T follicular helper cell (primary cell): ENCODE results near the gene NAALAD2.
"Not testable (repeated sequence)": the region's sequence is repeated elsewhere in the genome, so short reads cannot be mapped to it uniquely, and the experiment has no call there.

Source experiments
- DNase-seq: peaks from one replicate; pipeline ENCODE4 v3.0.0-alpha.2; 2020; ENCODE audit warnings: low read depth
- total RNA-seq, 2 experiments: gene quantifications; one replicate each; lab custom pipeline; 2026; lab: John Stamatoyannopoulos, UW

The NAALAD2 gene
- 0 reads per million in 2 experiments for total RNA-seq

GRCh38 chr11:90134478-90135003 lies at the start of gene NAALAD2:
Gene NAALAD2, plus strand, starts transcription at chr11:90134663. Its CDS starts 96 bp downstream, at chr11:90134759.
- no peak for DNase-seq

GRCh38 chr11:90085650-90086049 lies 48.8 kb upstream of the NAALAD2 start, which contains the start of gene UBTFL1:
Gene UBTFL1, plus strand, starts transcription at chr11:90085950. Its CDS starts 0 bp downstream, at chr11:90085950.
- DNase-seq, result not testable (repeated sequence)

GRCh38 chr11:90088731-90089130 lies 45.7 kb upstream of the NAALAD2 start:
- DNase-seq, result not testable (repeated sequence)

- not testable (repeated sequence) for DNase-seq
Measured at GRCh38 chr11:90095230-90095924, 39.1 kb upstream of the NAALAD2 start.

DNA sequence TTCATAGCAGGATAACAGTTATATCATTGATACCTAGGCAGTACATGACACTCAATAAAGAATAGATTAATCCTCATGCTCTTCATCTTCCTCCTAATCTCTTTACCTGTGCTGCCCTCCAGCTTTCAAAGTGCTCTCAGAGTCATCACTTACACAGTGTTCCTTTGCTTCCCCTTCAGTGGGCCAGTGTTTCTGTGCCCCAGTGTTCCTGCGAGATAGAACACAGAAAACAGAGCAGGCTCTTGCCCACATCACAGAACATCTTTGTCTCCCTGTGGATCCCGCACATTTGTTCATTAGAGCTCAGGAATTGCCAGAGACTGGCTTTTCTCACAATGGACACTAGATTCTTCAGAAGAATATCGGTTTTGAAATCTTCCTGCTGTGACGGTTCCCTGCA lies 36.2 kb upstream of the NAALAD2 start:
- not testable (repeated sequence) for DNase-seq

DNA sequence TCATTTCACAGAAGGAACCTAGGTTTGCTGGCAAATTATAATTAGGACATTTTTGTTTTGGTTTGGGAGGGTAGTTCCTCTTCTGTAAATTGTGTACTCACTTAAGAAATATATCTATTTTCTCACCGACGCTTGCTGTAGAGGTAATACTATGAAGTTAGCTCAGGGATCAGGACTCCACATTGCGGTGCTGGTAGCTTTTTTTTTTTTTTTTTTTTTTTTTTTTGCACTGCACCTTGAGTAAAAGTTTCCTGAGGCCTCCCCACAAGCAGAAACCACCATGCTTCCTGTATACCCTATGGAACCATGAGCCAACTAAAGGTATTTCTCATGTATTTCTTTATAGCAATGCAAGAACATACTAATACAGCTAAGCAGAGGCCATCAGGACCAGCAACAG lies 34.0 kb upstream of the NAALAD2 start:
- DNase-seq, result no peak

GRCh38 chr11:90113541-90113940 lies 20.9 kb upstream of the NAALAD2 start:
- no peak for DNase-seq

DNA sequence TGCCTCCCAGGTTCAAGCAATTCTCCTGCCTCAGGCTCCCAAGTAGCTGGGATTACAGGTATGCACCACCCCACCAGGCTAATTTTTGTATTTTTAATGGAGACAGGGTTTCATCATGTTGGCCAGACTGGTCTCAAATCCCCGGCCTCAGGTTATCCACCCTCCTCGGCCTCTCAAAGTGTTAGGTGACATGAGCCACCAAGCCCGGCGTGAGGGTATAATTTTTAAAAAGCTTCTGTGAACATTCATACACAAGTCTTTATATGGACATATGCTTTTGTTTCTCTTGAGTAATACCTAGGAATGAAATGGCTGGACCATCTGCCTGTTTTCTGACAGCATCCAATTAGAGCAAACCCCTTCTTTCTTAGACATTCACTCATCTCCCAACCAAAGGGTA lies 14.3 kb upstream of the NAALAD2 start:
- no peak for DNase-seq

DNA sequence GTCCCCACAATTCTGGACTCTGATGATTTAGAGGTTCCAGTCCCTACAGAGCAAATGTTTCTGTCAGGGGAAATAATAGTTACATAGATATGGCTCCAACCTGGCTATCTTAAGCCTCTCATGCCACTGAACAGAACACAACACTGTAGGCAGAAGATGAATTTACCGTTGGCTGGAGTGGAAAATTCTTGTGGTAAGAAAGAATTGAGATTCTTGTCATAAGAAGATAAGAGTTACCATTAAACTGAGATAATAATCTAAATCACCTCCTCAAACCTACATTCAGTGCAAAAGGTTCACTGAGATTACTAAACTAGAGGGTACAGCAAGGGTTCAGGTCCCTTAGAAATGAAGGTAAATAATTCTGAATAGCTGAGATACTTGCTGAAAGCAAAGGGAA lies 10.1 kb upstream of the NAALAD2 start:
- no peak for DNase-seq

GRCh38 chr11:90124946-90125345 lies 9.5 kb upstream of the NAALAD2 start:
- no peak for DNase-seq

DNA sequence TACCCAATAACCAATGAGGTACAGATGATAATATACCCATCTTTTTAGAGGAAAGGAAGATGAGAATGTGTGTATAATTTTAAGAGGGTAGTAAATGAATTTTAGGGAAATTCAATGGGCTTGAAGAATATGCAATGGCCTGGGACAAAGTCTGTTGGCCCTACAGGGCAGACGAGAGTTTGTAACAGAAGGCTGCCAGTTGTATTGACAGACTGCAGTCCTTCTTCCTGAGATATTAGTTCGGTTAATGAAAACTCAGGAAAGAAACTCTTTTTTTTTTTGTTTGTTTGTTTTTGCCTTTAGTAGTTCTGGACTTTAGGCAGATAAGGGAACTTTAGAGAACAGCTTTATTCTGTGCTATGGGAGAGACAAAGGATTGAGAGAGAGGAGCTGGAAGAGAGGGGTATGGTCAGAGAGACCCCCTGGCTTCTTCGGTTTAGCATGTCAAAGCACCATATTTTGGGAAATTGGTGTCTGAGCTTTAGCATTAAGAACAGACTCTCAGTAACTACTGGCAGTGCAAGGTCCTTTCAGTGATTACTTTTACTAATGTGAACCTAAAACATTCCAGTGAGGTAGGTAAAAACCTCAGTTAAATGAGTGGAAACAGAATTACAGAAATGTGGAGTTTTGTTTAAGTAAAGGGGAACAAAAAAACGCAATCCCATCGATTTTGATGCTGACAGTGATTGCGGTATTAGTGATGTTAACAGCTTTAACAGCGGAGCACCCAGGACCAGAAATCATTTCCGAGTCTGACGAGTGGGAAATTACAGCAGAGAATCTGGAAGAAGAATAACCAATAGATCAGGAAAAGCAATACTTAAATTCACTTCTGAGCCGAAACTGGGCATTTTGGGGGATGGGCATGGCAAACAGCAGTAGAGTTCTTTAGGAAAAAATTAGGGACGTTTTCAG lies 644 bp upstream of the NAALAD2 start:
- no peak for DNase-seq

- no peak for DNase-seq
Measured at GRCh38 chr11:90135016-90135415, 553 bp downstream of the NAALAD2 start.

DNA sequence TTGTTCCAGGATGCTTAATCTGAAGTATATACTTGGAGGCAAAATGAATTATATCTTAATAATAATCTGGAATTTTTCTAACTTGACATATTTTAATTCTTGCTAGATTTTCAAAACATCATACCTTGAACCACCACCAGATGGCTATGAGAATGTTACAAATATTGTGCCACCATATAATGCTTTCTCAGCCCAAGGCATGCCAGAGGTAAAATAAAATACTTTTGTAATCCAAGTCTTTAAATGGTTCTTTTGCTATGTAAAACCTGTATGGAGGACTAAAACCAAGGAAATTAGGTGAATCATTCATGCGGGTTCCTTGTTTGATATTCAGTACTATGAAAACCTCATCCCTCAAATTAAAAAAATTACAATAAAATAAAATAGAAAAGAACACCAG lies 14.4 kb downstream of the NAALAD2 start:
- no peak for DNase-seq

DNA sequence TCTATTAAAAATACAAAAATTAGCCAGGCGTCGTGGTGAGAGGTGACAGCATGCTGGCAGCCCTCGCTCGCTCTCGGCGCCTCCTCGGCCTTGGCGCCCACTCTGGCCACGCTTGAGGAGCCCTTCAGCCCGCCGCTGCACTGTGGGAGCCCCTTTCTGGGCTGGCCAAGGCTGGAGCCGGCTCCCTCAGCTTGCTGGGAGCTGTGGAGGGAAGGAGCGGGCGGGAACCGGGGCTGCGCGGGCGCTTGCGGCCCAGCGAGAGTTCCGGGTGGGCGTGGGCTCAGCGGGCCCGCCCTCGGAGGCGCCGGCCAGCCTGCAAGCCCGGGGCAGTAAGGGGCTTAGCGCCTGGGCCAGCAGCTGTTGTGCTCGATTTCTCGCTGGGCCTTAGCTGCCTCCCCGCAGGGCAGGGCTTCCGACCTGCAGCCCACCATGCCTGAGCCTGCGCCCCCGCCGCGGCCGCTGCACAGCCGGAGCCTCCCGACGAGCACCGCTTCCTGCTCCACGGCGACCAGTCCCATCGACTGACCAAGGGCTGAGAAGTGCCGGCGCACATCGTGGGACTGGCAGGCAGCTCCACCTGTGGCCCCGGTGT lies 32.6 kb downstream of the NAALAD2 start:
- DNase-seq, result not testable (repeated sequence)

- DNase-seq, result not testable (repeated sequence)
Measured at GRCh38 chr11:90167704-90168103, 33.2 kb downstream of the NAALAD2 start.

DNA sequence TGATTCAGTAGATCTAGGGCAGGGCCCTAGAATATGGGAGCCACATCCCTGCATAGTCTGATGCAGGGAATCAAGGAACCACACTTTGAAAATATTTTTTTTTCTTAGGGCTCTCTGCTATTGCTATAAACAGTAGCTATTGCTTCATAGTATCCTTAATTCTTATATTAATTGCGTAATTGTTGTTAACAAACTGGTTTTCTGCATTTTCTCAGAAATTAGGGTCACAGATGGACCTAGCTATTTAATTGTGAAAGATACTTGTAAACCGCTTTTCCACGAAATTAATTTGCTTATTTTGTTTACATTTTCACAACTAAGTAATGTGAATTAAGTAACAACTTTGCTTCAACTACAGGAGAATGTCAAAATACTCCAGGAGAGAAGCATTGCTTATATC lies 34.1 kb downstream of the NAALAD2 start:
- DNase-seq, result no peak

- no peak for DNase-seq
Measured at GRCh38 chr11:90171359-90171758, 36.9 kb downstream of the NAALAD2 start.

DNA sequence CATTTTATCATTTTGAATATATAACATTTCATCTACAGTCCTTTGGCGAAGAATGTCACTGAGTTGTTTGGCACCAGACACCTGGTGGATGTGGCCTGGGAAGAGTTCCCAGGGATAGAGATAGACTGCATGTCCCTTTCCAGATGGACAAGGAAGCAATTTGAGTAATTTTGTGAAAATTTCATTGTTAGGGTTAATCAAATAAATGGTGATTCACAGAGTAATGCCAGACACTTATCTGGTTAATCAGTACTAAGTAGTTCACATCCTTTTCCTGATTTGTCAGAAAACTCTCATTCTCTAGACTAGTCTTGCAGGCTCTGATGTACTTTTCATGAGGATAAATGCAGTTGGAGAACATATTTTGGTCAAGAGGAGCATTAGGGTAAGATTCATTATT lies 41.6 kb downstream of the NAALAD2 start:
- DNase-seq, result no peak

- DNase-seq, result no peak
Measured at GRCh38 chr11:90178751-90179150, 44.3 kb downstream of the NAALAD2 start.

DNA sequence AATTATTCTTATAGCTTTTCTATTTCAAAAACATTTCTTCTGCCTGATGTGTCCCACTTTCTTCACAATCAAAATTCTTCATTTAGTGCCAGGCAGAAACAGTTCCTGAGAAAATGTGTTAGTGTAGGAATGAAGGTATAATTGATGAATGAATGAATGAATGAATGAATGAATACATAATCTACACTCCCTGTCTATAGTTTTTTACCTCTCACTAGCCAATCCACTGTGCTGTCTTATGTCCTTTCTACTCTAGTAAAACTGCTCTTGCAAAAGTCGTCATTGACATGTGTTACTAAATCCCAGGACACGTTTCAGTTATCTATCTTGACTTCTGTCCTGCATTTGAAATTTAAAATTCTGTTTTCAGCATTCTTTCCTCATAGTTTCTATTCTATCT lies 45.5 kb downstream of the NAALAD2 start:
- DNase-seq, result no peak

DNA sequence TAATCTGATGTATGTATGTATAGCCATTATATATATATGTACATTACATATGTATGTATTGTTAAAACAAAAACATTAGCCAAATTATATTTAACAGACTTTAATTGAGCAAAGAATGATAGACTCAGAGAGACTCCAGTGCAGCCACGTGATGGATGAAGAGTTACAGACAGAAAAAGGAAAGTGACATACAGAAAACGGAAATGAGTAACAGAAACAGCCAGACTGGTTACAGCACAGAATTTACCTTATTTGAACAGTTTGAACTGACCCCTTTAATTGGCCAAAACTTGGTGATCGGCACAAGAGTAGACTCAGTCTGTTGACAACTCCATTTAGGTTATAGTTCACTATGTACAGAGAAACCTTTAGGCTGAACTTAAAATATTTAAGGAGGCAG lies 53.4 kb downstream of the NAALAD2 start:
- DNase-seq, result no peak

GRCh38 chr11:90189011-90189410 lies 54.5 kb downstream of the NAALAD2 start:
- no peak for DNase-seq
